ENCODE results near the gene HPSE2. TPM values are rescaled to one million over a fixed set of nuclear protein-coding genes. Genes with fewer than 3 reads are reported as not detected.

HPSE2 gene
- total RNA-seq, 1 donor from 2014 or later: not detected

DNA sequence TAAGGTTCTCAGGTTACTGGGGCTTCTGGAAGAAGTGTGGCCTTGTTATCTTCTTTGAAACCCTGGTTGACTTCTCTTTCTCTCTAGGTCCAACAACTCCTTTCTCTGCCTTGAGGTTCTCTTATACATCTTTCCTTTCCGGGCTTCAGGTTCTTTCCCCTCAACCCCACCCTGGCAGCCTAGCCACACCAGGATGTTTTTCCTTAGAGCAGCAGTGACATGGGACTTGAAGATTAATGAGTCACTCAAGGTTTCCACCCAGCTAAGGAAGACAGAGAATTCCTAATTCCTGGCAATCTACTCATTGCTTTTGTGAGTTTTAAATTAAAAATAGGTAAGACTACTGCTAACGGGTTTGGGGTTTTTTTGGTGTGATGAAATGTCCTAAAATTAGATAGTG lies 667.1 kb downstream of the HPSE2 start:
- no peak overlapping the region for H3K4me3 Mint-ChIP-seq
- H3K27me3 Mint-ChIP-seq (ENCODE audit: low read depth): no peaks in the 10 kb centered on the region
- H3K27ac Mint-ChIP-seq (ENCODE audit: unreplicated experiment): no peak overlapping the region
- no peaks in the 10 kb centered on the region for H3K36me3 Mint-ChIP-seq (ENCODE audit: low read depth)
- no peak for DNase-seq (ENCODE audit: low read depth, low spot score)
- TF ChIP-seq, protein P1, sequence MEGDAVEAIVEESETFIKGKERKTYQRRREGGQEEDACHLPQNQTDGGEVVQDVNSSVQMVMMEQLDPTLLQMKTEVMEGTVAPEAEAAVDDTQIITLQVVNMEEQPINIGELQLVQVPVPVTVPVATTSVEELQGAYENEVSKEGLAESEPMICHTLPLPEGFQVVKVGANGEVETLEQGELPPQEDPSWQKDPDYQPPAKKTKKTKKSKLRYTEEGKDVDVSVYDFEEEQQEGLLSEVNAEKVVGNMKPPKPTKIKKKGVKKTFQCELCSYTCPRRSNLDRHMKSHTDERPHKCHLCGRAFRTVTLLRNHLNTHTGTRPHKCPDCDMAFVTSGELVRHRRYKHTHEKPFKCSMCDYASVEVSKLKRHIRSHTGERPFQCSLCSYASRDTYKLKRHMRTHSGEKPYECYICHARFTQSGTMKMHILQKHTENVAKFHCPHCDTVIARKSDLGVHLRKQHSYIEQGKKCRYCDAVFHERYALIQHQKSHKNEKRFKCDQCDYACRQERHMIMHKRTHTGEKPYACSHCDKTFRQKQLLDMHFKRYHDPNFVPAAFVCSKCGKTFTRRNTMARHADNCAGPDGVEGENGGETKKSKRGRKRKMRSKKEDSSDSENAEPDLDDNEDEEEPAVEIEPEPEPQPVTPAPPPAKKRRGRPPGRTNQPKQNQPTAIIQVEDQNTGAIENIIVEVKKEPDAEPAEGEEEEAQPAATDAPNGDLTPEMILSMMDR (conservative IDR thresholded peaks at IDR 0.05): no peak
- H3K9me3 Mint-ChIP-seq: no peaks in the 10 kb centered on the region
- H3K4me1 Mint-ChIP-seq: peaks cover 6% of the 10 kb centered on the region

DNA sequence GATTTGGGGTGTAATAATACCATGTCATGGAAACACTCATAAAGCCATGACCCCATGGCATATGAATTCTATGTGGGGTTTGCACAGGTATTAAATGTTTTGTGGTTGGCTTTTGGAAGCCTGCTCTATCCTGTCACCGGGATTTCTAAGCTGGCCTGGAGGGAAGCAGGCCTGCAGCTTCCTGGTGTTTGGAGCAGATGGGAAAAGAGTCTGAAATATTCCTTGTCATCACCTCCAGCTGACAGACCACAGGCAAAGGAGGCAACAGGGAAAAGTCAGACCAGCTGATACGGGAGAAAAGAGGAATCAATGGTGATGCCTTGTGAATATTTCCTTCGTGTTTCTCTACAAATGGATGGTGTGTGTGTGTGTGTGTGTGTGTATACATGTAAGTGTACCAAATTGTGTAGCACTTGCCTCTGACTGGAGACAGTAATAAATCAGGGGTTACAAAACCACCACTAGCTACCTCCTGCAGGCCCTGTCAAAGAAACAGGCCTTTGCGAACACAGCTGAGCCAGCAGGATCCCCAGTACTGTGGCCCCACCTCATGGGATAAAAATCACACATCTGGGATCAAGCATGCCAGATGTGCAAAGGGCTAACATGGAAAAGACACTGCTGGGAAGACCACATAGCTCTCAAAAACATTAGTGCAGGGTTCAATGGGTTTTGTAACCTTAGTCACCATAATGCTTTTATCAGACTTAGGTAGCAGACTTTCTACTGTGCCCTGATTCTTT lies 668.1 kb downstream of the HPSE2 start:
- TF ChIP-seq, protein P1 (conservative IDR thresholded peaks at IDR 0.05): no peak
- Mint-ChIP-seq H3K9me3 (no peaks in the 10 kb centered on the region), H3K27me3 (ENCODE audit: low read depth) (no peaks in the 10 kb centered on the region), H3K27ac (ENCODE audit: unreplicated experiment) (no peak overlapping the region), H3K36me3 (ENCODE audit: low read depth) (no peaks in the 10 kb centered on the region), H3K4me1 (peaks cover 6% of the 10 kb centered on the region), H3K4me3 (no peak overlapping the region)
- no peak for DNase-seq (ENCODE audit: low read depth, low spot score)

DNA sequence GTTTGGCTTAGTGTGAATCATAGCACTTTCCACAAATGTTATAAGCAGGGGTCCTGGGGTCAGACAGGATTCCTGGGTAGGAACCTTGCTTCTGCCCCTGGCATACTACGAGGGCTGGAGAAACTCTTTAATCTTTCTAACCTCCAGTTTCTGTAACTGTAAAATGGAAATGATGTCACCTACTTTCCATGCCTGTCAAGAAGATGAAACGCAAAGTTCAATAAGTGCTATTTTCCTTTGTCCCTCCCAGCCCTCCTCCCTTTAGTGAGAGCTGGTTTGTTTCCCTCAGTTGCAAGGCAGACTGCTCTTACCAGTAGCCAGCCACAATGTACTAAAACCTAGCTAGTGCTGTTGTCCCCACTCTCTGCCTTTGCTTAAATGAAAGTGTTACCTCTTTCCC lies 671.8 kb downstream of the HPSE2 start:
- H3K36me3 Mint-ChIP-seq (ENCODE audit: low read depth): no peaks in the 10 kb centered on the region
- no peak overlapping the region for H3K27ac Mint-ChIP-seq (ENCODE audit: unreplicated experiment)
- peaks cover 6% of the 10 kb centered on the region for H3K4me1 Mint-ChIP-seq
- TF ChIP-seq, protein P1 (conservative IDR thresholded peaks at IDR 0.05): no peak
- H3K4me3 Mint-ChIP-seq: no peak overlapping the region
- DNase-seq (ENCODE audit: low read depth, low spot score): no peak
- no peaks in the 10 kb centered on the region for H3K9me3 Mint-ChIP-seq
- no peaks in the 10 kb centered on the region for H3K27me3 Mint-ChIP-seq (ENCODE audit: low read depth)

DNA sequence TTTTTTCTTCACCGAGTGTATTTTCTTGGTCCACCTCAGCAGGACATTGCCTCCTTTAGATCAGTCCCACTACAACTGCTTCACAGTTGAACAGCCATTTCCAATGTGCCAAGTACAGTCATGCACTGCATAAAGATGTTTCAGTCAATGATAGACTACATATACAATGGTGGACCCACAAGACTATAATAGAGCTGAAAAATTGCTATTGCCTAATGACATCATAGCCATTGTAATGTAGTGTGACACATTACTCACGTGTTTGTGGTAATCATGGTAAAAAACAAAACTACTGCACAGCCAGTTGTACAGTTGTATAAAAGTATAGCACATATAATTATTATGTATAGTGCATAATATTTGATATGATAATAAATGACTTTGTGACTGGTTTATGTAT lies 675.1 kb downstream of the HPSE2 start:
- Mint-ChIP-seq H3K27ac (ENCODE audit: unreplicated experiment) (no peak overlapping the region), H3K36me3 (ENCODE audit: low read depth) (no peaks in the 10 kb centered on the region), H3K4me3 (no peak overlapping the region), H3K4me1 (peaks cover 6% of the 10 kb centered on the region), H3K9me3 (no peaks in the 10 kb centered on the region), H3K27me3 (ENCODE audit: low read depth) (no peaks in the 10 kb centered on the region)
- TF ChIP-seq, protein P1 (conservative IDR thresholded peaks at IDR 0.05): no peak
- DNase-seq (ENCODE audit: low read depth, low spot score): no peak

DNA sequence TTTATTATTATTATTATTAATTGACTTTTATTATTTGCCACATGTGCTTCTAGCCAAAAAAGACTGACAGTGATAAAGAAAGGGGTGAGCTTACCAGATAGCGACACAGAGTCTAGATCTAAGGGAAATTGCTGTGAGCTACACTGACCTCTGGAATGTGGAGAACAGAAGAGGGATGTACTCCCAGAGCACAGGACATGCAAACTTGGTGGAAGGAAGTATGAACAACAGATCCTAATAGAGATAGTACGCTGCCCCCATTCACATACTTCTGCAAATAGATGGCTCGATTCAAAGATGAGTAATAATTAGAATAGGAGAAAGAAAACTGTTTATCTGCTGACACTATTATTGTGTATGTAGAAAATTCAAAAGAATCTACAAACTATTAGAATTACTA lies 679.6 kb downstream of the HPSE2 start:
- Mint-ChIP-seq H3K27ac (ENCODE audit: unreplicated experiment) (no peak overlapping the region), H3K4me1 (peaks cover 4% of the 10 kb centered on the region), H3K27me3 (ENCODE audit: low read depth) (no peaks in the 10 kb centered on the region), H3K4me3 (no peak overlapping the region), H3K9me3 (no peaks in the 10 kb centered on the region), H3K36me3 (ENCODE audit: low read depth) (no peaks in the 10 kb centered on the region)
- DNase-seq (ENCODE audit: low read depth, low spot score): no peak
- TF ChIP-seq, protein P1 (conservative IDR thresholded peaks at IDR 0.05): no peak
